ENCODE measurements around the gene DDI2.

Gene DDI2

DNA sequence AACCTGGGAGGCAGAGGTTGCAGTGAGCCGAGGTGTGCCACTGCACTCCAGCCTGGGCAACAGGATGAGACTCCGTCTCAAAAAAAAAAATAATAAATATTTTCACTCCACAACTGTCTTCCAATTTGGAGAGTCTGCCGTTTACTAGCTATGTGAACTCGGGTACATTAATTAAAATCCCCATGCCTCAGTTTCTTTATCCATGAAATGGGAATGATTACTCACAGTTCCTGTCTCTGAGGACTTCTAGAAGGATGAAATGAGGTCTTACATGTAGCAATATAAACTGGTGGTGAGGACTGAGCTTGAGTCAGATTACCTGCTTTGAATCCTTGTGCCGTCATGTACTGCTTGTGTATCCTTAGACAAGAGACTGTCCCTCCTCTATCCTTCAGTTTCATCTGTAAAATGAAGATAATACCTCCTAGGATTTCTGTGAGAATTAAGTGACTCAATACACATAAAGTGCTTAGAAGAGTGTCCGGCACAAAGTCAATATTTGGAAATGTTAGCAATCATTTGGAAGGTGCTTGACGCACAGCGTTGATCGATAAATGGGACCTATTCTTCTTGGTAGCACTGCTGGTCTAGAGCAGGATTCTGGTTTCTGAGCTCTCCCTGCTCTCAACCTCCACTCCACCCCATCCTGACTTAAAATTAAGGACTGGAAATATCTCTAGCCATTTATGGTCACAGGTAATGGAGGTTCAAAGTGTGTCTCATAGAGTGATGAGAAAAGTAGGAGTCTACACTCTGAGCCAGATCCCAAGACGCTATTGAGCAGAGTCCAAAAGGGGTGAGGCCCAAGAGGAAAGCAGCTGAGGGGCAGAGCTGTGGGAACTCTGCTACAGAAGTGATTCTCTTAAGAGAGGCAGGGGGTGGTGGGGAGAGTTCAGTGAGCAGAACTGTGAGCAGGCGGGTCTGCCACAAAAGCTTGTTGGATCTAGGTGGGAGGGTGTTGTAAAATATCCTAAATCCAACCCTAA, 11.6 kb upstream of the DDI2 start:
- no peak for DNase-seq (ENCODE audit: low spot score)

GRCh38 chr1:15609631-15610030, 7.6 kb upstream of the DDI2 start:
- DNase-seq (ENCODE audit: low spot score): no peak

DNA sequence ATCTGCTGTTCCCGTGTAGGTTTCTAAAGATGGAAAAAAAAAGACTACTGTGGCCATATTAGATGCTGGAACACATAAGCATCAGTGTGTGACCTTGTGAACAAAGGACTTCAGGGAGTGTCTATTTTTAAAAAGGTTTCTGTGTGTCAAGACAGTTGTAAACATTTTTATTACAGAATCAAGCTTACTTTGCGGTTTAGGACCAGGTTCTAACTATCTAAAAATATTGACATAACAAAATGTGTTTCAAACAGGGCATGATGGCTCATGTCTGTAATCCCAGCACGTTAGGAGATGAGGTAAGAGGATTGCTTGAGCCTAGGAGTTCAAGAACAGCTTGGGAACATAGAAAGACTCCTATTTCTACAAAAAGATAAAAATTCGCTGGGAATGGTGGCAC, 7.1 kb upstream of the DDI2 start:
- DNase-seq (ENCODE audit: low spot score): peak; percentile 34

DNA sequence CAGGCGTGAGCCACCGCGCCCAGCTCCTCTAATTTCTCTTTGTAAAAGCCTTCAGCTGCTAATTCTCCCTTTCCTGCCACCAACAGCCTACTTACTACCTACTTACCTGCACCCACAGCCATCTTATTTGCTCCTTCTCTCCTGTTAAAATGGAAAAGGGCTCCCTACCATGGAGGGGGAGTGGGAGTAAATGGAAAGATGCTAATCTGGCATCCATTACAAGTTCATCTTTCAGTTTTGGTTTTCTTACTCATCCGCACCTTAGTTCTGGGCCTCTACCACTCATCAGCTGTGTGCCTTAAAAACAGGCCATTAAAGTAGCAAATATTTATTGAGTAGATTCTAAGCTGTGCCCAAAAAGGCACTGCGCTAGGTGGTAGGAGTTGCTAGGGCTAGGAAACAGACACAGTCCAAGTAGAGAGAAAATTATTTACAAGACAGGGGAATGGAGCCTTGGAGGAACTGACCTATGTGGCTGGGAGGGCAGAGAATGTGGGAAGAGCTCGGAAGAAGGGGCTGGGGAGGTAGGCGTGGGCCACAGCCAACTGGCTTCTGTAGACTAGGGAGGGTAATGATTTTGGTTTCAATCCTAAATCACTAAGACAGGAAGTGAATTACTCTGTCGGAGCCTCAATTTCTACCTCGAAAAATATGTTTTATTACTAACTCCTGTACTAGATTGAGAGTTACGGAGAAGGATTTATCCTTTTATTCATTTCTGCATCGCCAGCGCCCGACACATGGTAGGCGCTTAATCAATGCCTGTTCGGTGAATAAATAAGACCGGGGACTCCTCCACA, 685 bp upstream of the DDI2 start:
- peak; percentile 28 for DNase-seq (ENCODE audit: low spot score)

DNA sequence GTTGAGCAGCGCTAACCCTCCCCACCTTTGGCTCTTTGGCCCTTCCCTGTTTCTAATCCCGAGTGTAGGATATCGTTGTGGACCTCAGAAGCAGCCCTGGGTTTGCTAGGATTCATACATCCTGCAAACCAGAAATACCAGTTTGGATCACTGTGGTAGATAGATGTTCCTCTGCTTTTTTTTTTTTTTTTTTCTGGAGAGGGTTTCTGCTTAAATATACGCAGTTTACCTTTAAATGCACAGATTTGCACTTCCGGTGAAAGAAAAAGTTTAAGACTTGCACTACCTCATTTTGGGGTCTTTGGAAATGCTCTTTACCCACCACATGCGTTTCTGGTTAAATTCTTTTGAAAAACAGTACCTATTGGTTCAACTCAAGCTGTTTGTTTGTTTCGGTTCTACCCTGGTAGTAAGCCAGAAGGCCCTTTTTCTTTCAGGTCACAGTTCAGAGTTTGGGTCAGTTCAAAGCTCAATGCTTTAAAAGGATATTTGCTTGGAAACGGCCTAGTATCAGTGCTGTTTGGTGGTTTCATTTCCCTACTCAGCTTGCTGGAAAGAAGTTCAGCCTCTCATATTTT, 908 bp downstream of the DDI2 start:
- peak; percentile 47 for DNase-seq (ENCODE audit: low spot score)

GRCh38 chr1:15618655-15619525, 1.6 kb downstream of the DDI2 start:
- DNase-seq (ENCODE audit: low spot score): peak; percentile 33

DNA sequence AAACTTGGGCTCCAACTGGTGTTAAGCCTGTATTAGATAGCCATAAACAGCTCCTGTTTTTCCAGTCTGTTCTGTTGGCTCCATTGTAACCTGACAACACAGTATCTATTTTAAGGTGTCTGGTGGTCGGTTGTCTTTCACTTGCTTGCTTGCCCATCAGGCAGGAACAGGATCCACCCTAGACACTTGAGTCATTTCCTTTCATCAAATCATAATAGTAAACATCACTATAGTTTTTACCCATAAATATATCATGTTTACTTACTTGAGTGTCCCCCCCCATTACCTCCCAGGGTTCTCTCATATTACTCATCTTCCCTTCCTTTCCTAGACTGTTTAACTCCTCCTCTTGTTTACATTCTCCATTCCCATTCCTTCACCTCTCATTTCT, 2.9 kb downstream of the DDI2 start:
- peak; percentile 56 for DNase-seq (ENCODE audit: low spot score)

DNA sequence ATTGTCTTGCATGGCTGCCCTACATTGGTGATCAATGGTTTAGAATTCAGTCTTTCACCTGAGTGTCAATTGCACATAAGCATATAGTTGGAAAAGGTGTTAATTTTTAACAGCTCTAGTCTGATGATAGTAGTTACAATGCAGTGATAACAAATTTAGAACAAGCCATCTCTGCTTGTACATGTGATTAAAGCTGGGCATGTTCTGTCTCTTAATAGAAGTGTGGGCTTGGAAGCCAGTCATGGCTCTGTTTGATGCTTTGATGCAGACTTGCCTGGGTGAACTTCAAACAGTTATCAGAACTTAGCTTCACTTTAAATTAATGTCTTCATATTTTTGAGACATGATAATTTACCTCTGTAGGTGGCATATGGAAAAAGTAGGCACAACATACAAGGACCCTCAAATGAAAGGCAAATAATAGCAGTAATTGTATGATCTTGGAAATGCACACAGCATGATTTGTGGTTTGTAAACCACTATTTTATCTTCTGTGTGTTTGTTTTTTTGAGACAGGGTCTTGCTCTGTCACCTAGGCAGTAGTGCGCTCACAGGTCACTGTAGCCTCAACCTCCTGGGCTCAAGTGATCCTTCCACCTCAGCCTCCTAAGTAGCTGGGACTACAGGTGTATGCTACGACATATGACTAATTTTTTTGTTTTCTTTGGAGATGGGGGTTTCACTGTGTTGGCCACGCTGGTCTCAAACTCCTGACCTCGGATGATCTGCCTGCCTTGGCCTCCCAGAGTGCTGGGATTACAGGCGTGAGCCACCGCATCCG, 3.8 kb downstream of the DDI2 start:
- DNase-seq (ENCODE audit: low spot score): no peak

- DNase-seq (ENCODE audit: low spot score): no peak
Measured at GRCh38 chr1:15621975-15622374, 4.7 kb downstream of the DDI2 start.

DNA sequence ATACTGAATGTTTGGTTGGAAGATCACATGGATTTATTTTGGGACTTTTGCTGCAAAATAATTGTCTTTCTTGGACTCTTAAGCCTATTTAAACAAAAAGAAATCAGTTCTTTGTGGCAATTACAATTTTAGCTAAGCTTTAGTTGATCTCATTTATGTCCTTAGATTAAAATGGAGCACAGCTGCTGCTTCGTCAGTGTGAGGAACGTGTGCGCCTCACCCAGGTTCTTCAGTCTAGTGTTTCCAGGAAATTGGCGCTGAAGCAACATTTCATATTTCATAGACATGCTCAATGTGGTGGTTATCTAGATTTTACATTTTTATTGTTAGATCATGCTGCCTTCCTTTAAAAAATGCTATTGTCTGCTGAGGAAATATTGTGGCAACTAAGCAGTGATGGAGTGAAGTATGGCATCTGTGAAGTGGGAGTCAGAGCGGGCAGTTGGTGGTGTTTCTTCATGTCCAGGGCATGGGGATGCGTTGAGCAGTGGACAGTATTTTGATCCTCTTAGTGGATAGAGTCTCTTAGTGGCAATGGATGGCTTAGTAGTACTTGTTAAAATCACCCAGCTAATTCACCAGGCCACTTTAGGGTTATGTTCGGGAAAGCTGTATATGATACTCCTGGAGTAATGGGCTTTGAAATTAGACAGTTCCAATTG, 5.6 kb downstream of the DDI2 start:
- DNase-seq (ENCODE audit: low spot score): no peak

- no peak for DNase-seq (ENCODE audit: low spot score)
Measured at GRCh38 chr1:15623435-15623834, 6.2 kb downstream of the DDI2 start.

DNA sequence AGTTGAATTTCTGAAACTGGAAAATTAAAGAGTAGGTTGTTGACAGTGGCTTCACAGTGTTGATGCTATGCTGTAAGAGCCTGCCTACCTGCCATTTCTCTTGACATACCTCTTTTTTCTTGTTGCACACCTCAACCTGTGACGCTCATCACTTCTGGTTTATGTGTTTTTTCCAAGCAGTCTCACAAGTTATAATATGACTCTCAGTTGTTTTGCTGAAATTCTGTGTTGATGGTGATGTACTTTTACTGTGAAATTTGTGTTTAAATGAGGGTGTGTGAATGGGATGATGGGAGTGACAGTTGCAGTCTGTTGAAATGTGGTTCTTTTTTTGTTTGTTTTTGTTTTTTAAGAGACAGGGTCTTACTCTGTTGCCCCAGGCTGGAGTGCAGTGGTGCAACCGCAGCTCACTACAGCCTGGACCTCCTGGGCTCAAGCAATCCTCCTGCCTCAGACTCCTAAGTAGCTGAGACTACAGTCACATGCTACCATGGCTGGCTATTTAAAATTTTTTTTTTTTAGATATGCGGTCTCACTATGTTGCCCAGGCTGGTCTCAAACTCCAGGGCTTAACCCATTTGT, 7.0 kb downstream of the DDI2 start:
- no peak for DNase-seq (ENCODE audit: low spot score)

GRCh38 chr1:15625056-15625917, 8.0 kb downstream of the DDI2 start:
- no peak for DNase-seq (ENCODE audit: low spot score)

DNA sequence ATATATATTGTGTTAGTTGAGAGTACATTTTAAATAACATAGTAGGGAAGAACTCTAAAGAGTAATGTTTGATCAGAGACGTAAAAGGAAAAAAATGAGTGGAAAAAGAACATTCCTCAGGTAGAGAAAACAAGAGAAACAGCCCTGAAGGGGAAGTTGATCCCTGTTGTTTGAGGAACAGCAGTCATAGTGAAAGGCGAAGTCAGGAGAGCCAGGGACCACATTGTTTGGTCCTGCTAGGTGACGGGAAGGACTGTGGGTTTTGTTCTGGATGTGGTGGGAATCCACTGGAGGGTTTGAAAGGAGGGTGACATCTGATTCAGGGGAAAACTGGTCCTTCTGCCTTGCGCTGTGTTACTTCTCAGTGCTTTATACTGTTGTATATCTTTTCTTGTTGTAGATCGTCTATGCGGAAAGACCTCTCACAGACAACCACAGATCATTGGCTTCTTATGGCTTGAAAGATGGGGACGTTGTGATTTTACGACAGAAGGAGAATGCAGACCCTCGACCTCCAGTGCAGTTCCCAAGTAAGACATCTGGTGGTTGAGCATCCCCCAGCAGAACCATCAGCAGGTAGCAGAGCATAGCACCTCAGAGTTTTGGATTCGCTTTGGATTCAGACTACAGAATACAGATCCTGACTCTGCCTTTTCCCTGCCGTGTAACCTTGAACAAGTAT, 9.2 kb downstream of the DDI2 start:
- no peak for DNase-seq (ENCODE audit: low spot score)

- no peak for DNase-seq (ENCODE audit: low spot score)
Measured at GRCh38 chr1:15627343-15627988, 10.2 kb downstream of the DDI2 start.

DNA sequence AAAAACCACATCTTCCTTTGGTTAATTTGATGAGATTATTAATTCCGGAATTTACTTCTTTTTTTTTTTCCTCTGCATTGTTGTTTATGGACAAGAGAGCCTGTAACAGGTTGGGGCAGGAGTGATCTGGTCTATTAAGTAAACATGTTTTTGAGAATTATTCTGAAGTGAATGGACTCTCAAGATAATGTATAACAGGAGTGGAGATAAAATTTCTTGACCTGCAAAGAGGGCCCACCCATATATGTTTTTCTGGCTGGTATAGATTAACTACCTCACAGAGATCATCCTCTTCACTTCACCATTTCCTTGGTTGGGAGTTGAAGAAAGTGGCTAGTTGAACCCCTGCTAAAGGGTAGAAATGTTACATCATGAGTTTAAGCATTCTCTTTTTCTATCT, 10.7 kb downstream of the DDI2 start:
- DNase-seq (ENCODE audit: low spot score): no peak

DNA sequence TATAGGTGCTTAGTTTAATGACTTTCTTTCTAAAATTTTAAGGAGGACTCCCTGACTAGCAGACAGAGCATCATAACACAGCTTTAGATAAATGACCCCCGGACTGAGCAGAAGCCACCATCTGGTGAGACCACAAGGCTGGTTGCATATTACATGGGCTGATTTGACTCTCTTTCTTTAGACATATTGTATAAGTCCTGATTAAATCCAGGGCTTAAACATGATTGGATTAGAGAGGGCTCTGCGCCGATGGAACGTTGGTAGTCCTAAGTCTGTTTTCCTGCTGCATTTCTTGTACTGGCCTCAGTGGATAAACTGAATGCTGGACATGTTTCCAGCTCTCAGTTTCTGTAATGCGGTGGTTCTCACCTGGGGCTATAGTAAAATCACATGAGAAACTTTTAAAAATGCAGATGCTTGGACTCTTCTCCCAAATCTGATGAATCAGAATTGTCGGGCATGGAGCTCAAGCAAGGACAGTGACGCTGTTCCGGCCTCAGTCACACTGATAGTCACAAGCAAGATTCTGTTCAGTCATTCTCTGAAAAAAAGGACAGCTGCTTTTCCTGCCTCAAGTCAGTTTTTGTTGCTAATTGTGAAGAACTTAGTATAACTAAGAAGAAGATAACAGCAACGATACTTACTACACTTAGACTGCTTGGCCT, 16.6 kb downstream of the DDI2 start:
- DNase-seq (ENCODE audit: low spot score): no peak

Measured in LoVo (cell line).